ENCODE data around the gene DTYMK.

DNA sequence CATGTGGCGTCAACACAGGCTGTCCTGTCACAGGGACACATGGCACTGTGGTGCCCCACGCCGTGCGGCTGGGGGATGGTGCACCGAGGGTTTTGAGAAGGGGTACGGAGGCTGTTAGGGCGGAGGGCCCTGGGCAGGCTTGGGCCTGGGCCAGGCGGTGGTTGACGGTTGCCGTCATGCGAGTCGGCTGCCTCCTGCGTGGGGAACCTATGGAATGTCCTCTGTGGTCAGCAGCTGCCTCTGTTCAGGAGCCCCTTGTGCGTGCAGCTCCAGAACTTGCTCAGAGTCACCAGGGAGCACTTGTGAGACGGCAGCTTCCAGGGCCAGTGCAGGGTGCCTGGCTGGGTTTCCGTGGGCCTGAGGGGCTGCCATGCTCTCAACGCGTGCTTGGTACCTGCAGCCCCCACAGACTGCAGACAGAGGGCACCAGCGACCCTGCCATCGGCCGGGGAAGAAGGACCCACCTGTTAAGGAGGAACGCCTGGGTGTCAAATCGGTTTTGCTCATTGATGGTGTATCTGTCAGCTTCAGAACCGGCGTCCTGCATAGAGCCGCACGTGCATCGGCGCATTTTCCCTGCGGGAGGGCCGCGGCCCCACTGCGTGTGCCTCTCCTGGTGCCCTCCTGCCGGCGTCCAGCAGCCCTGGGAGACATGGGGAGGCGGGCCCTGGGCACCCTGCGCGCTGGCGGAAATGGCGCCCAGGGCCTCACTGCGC lies 37.8 kb upstream of the DTYMK start:
- TF ChIP-seq, protein P1, sequence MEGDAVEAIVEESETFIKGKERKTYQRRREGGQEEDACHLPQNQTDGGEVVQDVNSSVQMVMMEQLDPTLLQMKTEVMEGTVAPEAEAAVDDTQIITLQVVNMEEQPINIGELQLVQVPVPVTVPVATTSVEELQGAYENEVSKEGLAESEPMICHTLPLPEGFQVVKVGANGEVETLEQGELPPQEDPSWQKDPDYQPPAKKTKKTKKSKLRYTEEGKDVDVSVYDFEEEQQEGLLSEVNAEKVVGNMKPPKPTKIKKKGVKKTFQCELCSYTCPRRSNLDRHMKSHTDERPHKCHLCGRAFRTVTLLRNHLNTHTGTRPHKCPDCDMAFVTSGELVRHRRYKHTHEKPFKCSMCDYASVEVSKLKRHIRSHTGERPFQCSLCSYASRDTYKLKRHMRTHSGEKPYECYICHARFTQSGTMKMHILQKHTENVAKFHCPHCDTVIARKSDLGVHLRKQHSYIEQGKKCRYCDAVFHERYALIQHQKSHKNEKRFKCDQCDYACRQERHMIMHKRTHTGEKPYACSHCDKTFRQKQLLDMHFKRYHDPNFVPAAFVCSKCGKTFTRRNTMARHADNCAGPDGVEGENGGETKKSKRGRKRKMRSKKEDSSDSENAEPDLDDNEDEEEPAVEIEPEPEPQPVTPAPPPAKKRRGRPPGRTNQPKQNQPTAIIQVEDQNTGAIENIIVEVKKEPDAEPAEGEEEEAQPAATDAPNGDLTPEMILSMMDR (conservative IDR thresholded peaks at IDR 0.05) = no peak; the same call in 1 of the 2 replicates
- TF ChIP-seq ZFX (IDR thresholded peaks at IDR 0.05) = no peak
